HG02678 (cell line): ENCODE results near the gene RRP15.
A peak's percentile ranks its signal among the peaks of the same experiment; 100 is the strongest.
"Not testable (repeated sequence)": the region's sequence is repeated elsewhere in the genome, so short reads cannot be mapped to it uniquely, and the experiment has no call there.

Experiments used
- ATAC-seq: cut with Tn5 transposase; IDR thresholded peaks from one replicate; pipeline ENCODE4 v1.9.1; 2021; ENCODE audit warnings: mild to moderate bottlenecking, moderate library complexity; ENCODE audit not compliant: unreplicated experiment

Gene RRP15

GRCh38 chr1:218294546-218294945, 9.5 kb downstream of the RRP15 start:
- ATAC-seq: no peak

- ATAC-seq: no peak
These were observed 11.1 kb downstream of the RRP15 start for GRCh38 chr1:218296162-218296561.

GRCh38 chr1:218297461-218297860, 12.4 kb downstream of the RRP15 start:
- ATAC-seq: no peak

- ATAC-seq: no peak
These were observed 12.8 kb downstream of the RRP15 start for GRCh38 chr1:218297867-218298266.

- ATAC-seq: no peak
These were observed 13.3 kb downstream of the RRP15 start for GRCh38 chr1:218298398-218298797.

GRCh38 chr1:218299416-218299815, 14.3 kb downstream of the RRP15 start:
- ATAC-seq: no peak

- ATAC-seq: no peak
These were observed 16.1 kb downstream of the RRP15 start for GRCh38 chr1:218301217-218301616.

GRCh38 chr1:218302155-218302554, 17.1 kb downstream of the RRP15 start:
- no peak for ATAC-seq

GRCh38 chr1:218303176-218303879, 18.2 kb downstream of the RRP15 start:
- no peak for ATAC-seq

GRCh38 chr1:218304281-218305039, 19.4 kb downstream of the RRP15 start:
- ATAC-seq: peak; percentile 91

GRCh38 chr1:218305472-218306064, 20.5 kb downstream of the RRP15 start:
- ATAC-seq: no peak

GRCh38 chr1:218312509-218312908, 27.4 kb downstream of the RRP15 start:
- no peak for ATAC-seq

GRCh38 chr1:218314316-218314715, 29.2 kb downstream of the RRP15 start:
- ATAC-seq: no peak

GRCh38 chr1:218315638-218316037, 30.5 kb downstream of the RRP15 start:
- ATAC-seq: no peak

- ATAC-seq: no peak
These were observed 32.0 kb downstream of the RRP15 start for GRCh38 chr1:218317061-218317460.

- ATAC-seq: not testable (repeated sequence)
These were observed 35.1 kb downstream of the RRP15 start for GRCh38 chr1:218320182-218320581.

GRCh38 chr1:218322762-218323161, 37.7 kb downstream of the RRP15 start:
- no peak for ATAC-seq

- no peak for ATAC-seq
These were observed 38.6 kb downstream of the RRP15 start for GRCh38 chr1:218323568-218324225.

- no peak for ATAC-seq
These were observed 39.1 kb downstream of the RRP15 start for GRCh38 chr1:218324226-218324580.

GRCh38 chr1:218328769-218329168, 43.7 kb downstream of the RRP15 start:
- no peak for ATAC-seq

GRCh38 chr1:218330043-218330623, 45.0 kb downstream of the RRP15 start:
- peak; percentile 77 for ATAC-seq
